Measurements from ENCODE around the gene KNDC1. TPM values are rescaled to one million over a fixed set of nuclear protein-coding genes. Genes with fewer than 3 reads are reported as not detected.

Gene KNDC1
- total RNA-seq, 1 experiment from 2014 or later = 15.7 TPM

GRCh38 chr10:133231244-133231945 lies 71.4 kb downstream of the KNDC1 start:
- H2BK5ac ChIP-seq (ENCODE audit: insufficient read length, low read length) = no peak overlapping the region
- Mint-ChIP-seq H3K4me3 (peak overlapping the region; percentile 77 to 78), H3K27ac (no peak overlapping the region; a peak in 1 of 7 replicates), H3K4me1 (peaks cover 24 to 28% of the 10 kb centered on the region in 2 experiments), H3K27me3 (ENCODE audit: low read depth) (peaks cover 82% of the 10 kb centered on the region), H3K9me3 (peaks cover 0 to 8% of the 10 kb centered on the region in 2 experiments; a peak in 3 of 5 replicates), H3K36me3 (ENCODE audit: insufficient read depth in 1 of 3, low read depth in 3 of 3) (peaks cover 0 to 2% (median 0%) of the 10 kb centered on the region in 3 experiments; a peak in 4 of 7 replicates)
- no peak overlapping the region for H3K4ac ChIP-seq (ENCODE audit: low read depth, low read length)
- H3K79me1 ChIP-seq (ENCODE audit: insufficient read depth, low read depth, low read length, poor library complexity, severe bottlenecking) = no peaks in the 10 kb centered on the region
- H4K5ac ChIP-seq (ENCODE audit: insufficient read length, low read depth, low read length) = no peak overlapping the region
- no peak overlapping the region for H2BK15ac ChIP-seq (ENCODE audit: low read depth, low read length)
- no peaks in the 10 kb centered on the region; the same call in 1 of the 2 replicates for H3K4me1 ChIP-seq (ENCODE audit: insufficient read depth, low read length)
- no peak overlapping the region for H3K23ac ChIP-seq (ENCODE audit: insufficient read length, low read depth, low read length)
- no peak overlapping the region for H3T11ph ChIP-seq (ENCODE audit: low read length)
- H2BK12ac ChIP-seq (ENCODE audit: insufficient read length, low read depth, low read length) = no peak overlapping the region
- peaks cover 9% of the 10 kb centered on the region; the same call in 1 of the 2 replicates for H3K27me3 ChIP-seq (ENCODE audit: insufficient read depth, low read length)
- H3K56ac ChIP-seq (ENCODE audit: insufficient read length, low read depth, low read length) = no peak overlapping the region
- no peak for TF ChIP-seq CTCF (conservative IDR thresholded peaks at IDR 0.05)
- H3K14ac ChIP-seq (ENCODE audit: insufficient read depth, low read length) = no peak overlapping the region
- H2AFZ ChIP-seq (ENCODE audit: low read length) = no peak overlapping the region
- no peak overlapping the region for H2AK5ac ChIP-seq (ENCODE audit: insufficient read length, low read length)
- no peak overlapping the region for H3K18ac ChIP-seq (ENCODE audit: insufficient read length, low read depth, low read length)
- peak overlapping the region; percentile 20 for H3K4me2 ChIP-seq (ENCODE audit: insufficient read depth, insufficient read length, low read length)
- H3K79me2 ChIP-seq (ENCODE audit: insufficient read depth, low read length) = no peaks in the 10 kb centered on the region
- DNase-seq = no peak
- no peaks in the 10 kb centered on the region for H4K20me1 ChIP-seq (ENCODE audit: control insufficient read depth, insufficient read depth, insufficient read length)
- no peak overlapping the region for H4K91ac ChIP-seq (ENCODE audit: insufficient read length, low read depth, low read length)
- H2BK20ac ChIP-seq (ENCODE audit: low read depth, low read length, poor library complexity, severe bottlenecking) = no peak overlapping the region
- no peaks in the 10 kb centered on the region for H3K9me3 ChIP-seq (ENCODE audit: control insufficient read depth, low read depth, low read length)
- no peaks in the 10 kb centered on the region for H3K23me2 ChIP-seq (ENCODE audit: insufficient read length, low read depth, low read length, poor library complexity, severe bottlenecking)
- no peak overlapping the region for H4K8ac ChIP-seq (replicated peaks; ENCODE audit: insufficient read length, low read depth, low read length)
- no peak overlapping the region for H3K9ac ChIP-seq (ENCODE audit: extremely low read depth, insufficient read length, low read length)
- WGBS (ENCODE audit: extremely low coverage, insufficient read length, low lambda C conversion rate) = no CpG with 5 or more reads among the region's 44 CpGs
- no peak overlapping the region for H3K27ac ChIP-seq (ENCODE audit: insufficient read length, low read depth, low read length)
- H2BK120ac ChIP-seq (ENCODE audit: low read depth, low read length, poor library complexity, severe bottlenecking) = no peak overlapping the region

Measured in H9 (cell line).